Panc1 (cell line): ENCODE measurements around the gene HLTF. TPM values are rescaled to one million over a fixed set of nuclear protein-coding genes. Genes with fewer than 3 reads are reported as not detected.

Experiments
- ATAC-seq: fragments of 200-7000 bp; cut with Tn5 transposase; 2 replicates; pipeline ENCODE4 v1.9.1; 2020; ENCODE audit warnings: mild to moderate bottlenecking, moderate library complexity
- BruUV-seq: library from RNA; stranded (reverse); fragments of 400-500 nt; replicated peaks from 2 replicates; lab custom pipeline; 2021; lab: Mats Ljungman, UMichigan
- CTCF ChIA-PET: fragments of 300-600 bp; sonication (Branson Sonifier 250); formaldehyde crosslinking; loops from one replicate; lab custom pipeline; 2022; ENCODE audit warnings: antibody characterized with exemption; lab: Charles Lee
- POLR2A ChIA-PET: fragments of 300-600 bp; sonication (Branson Sonifier 250); formaldehyde crosslinking; loops from one replicate; lab custom pipeline; 2022; ENCODE audit warnings: antibody characterized with exemption; lab: Charles Lee
- DNase-seq: peaks from one replicate; pipeline ENCODE4 v3.0.0-alpha.2; 2010; ENCODE audit warnings: low read depth, low spot score
- H3K27ac ChIP-seq: 2 replicates; pipeline ENCODE4 v1.5.1; 2011; ENCODE audit warnings: mild to moderate bottlenecking, low read length, inconsistent platforms
- H3K27me3 ChIP-seq: fragments of 200-500 bp; sonication (Bioruptor generic); 2 replicates; pipeline ENCODE4 v1.6.0; 2014; ENCODE audit warnings: low read length, inconsistent platforms; ENCODE audit not compliant: control insufficient read depth, insufficient read depth
- H3K36me3 ChIP-seq: fragments of 200-500 bp; sonication (Bioruptor generic); 2 replicates; pipeline ENCODE4 v1.5.1; 2014; ENCODE audit warnings: inconsistent platforms, mild to moderate bottlenecking, low read length, moderate library complexity; ENCODE audit not compliant: control insufficient read depth, insufficient read depth
- H3K4me1 ChIP-seq: 2 replicates; pipeline ENCODE4 v1.5.1; 2011; ENCODE audit warnings: inconsistent platforms, mild to moderate bottlenecking, low read length, moderate library complexity; ENCODE audit not compliant: control insufficient read depth, insufficient read depth
- H3K4me3 ChIP-seq, 2 experiments: 2 replicates each; pipeline ENCODE4 v1.5.1; 2011 to 2012; ENCODE audit warnings: low read depth in 2 of 2, low read length in 2 of 2, mild to moderate bottlenecking in 2 of 2, inconsistent platforms in 1 of 2, moderate library complexity in 1 of 2
- H3K9me3 ChIP-seq: fragments of 200-500 bp; sonication (Bioruptor generic); 2 replicates; pipeline ENCODE4 v1.5.1; 2014; ENCODE audit warnings: low read depth, mild to moderate bottlenecking, inconsistent platforms, low read length, moderate library complexity; ENCODE audit not compliant: control insufficient read depth, insufficient read depth
- POLR2AphosphoS5 ChIP-seq: IDR thresholded peaks from 2 replicates; pipeline ENCODE4 v1.6.1; 2012; ENCODE audit warnings: mild to moderate bottlenecking, low read depth, low read length, moderate library complexity
- REST ChIP-seq, 2 experiments: IDR thresholded peaks; 2 replicates each; pipeline ENCODE4 v1.6.1; 2011 to 2012; ENCODE audit warnings: low read depth in 2 of 2, control low read depth in 1 of 2, low read length in 1 of 2, mild to moderate bottlenecking in 1 of 2, moderate library complexity in 1 of 2; ENCODE audit not compliant: insufficient read depth in 1 of 2
- SIN3A ChIP-seq: IDR thresholded peaks from 2 replicates; pipeline ENCODE4 v1.6.1; 2012; ENCODE audit warnings: low read depth, mild to moderate bottlenecking, low read length, moderate library complexity, borderline replicate concordance; ENCODE audit not compliant: insufficient read depth
- TCF7L2 ChIP-seq: IDR thresholded peaks from 2 replicates; pipeline ENCODE4 v1.6.1; 2011; ENCODE audit warnings: mild to moderate bottlenecking, low read depth, low read length, inconsistent platforms
- in situ Hi-C: cut with HindIII; loops from 2 replicates; pipeline ENCODE4 v1.10.0; 2016; ENCODE audit warnings: low sequenced_read_pairs, low pct_unique_long_range_greater_than_20kb
- intact Hi-C: fragments of 100-400 bp; cut with micrococcal nuclease; formaldehyde crosslinking; loops from one replicate; pipeline ENCODE4 v1.10.0; 2022; ENCODE audit not compliant: unreplicated experiment
- total RNA-seq: library from RNA; stranded (reverse); gene quantifications from one replicate; pipeline ENCODE4 v1.2.1, GENCODE V29; 2021; ENCODE audit not compliant: unreplicated experiment
- TF ChIP-seq, protein P1 (sequence below): fragments of 450-650 bp; IDR thresholded peaks from 2 replicates; pipeline ENCODE4 v1.5.1; 2017; ENCODE audit warnings: mild to moderate bottlenecking

HLTF gene
- total RNA-seq, 1 experiment from 2014 or later = 106 TPM

- ChIA-PET POLR2A (interaction anchor here (0.6 kb wide), 1 partner anchor 51 kb away, joined by 5 read pairs; no protein-coding TSS in a partner anchor), CTCF (interaction anchor here (0.7 to 0.9 kb wide), 3 partner anchors 109 to 221 kb away, joined by 3 read pairs; no protein-coding TSS in a partner anchor)
- BruUV-seq = no TSS peak
- no peak for ATAC-seq
- Histone ChIP-seq H3K36me3 (no peaks in the 10 kb centered on the region), H3K4me3 (no peak overlapping the region), H3K27ac (peak overlapping the region; percentile 79), H3K27me3 (no peaks in the 10 kb centered on the region), H3K4me1 (peaks cover 4% of the 10 kb centered on the region), H3K9me3 (no peaks in the 10 kb centered on the region)
- TF ChIP-seq SIN3A (no peak), REST (IDR thresholded peaks at IDR 0.05; ENCODE audit: insufficient read depth in 1 of 2, low read depth in 2 of 2, low read length in 1 of 2) (no peak), POLR2AphosphoS5 (no peak), TCF7L2 (no peak)
- TF ChIP-seq, protein P1, sequence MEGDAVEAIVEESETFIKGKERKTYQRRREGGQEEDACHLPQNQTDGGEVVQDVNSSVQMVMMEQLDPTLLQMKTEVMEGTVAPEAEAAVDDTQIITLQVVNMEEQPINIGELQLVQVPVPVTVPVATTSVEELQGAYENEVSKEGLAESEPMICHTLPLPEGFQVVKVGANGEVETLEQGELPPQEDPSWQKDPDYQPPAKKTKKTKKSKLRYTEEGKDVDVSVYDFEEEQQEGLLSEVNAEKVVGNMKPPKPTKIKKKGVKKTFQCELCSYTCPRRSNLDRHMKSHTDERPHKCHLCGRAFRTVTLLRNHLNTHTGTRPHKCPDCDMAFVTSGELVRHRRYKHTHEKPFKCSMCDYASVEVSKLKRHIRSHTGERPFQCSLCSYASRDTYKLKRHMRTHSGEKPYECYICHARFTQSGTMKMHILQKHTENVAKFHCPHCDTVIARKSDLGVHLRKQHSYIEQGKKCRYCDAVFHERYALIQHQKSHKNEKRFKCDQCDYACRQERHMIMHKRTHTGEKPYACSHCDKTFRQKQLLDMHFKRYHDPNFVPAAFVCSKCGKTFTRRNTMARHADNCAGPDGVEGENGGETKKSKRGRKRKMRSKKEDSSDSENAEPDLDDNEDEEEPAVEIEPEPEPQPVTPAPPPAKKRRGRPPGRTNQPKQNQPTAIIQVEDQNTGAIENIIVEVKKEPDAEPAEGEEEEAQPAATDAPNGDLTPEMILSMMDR = no peak
- in situ Hi-C loops (no loop called here), intact Hi-C loops (no loop called here)
- DNase-seq = no peak
Measured at GRCh38 chr3:149119466-149119865, 33.1 kb upstream of the HLTF start.

GRCh38 chr3:149118724-149119123, 32.4 kb upstream of the HLTF start:
- no peaks in the 10 kb centered on the region for H3K36me3 ChIP-seq
- no peak overlapping the region for H3K4me3 ChIP-seq
- peaks cover 4% of the 10 kb centered on the region for H3K4me1 ChIP-seq
- no peak for ATAC-seq
- intact Hi-C loops = no loop called here
- H3K27me3 ChIP-seq = no peaks in the 10 kb centered on the region
- peak overlapping the region; percentile 79 for H3K27ac ChIP-seq
- H3K9me3 ChIP-seq = no peaks in the 10 kb centered on the region
- CTCF ChIA-PET = no interaction called here
- in situ Hi-C loops = no loop called here
- POLR2A ChIA-PET = interaction anchor here (0.6 kb wide), 2 partner anchors 52 to 248 kb away, joined by 5 to 10 read pairs; no protein-coding TSS in a partner anchor
- DNase-seq = no peak
- BruUV-seq = no TSS peak
- TF ChIP-seq, protein P1 = no peak
- TF ChIP-seq TCF7L2 = no peak
- TF ChIP-seq POLR2AphosphoS5 = no peak
- no peak for TF ChIP-seq REST (IDR thresholded peaks at IDR 0.05; ENCODE audit: insufficient read depth in 1 of 2, low read depth in 2 of 2, low read length in 1 of 2)
- no peak for TF ChIP-seq SIN3A
